Erythroblast (primary cell): Measurements from ENCODE around the gene PCDHA3.
"Not testable (repeated sequence)": the region's sequence is repeated elsewhere in the genome, so short reads cannot be mapped to it uniquely, and the experiment has no call there.

Experiments
- DNase-seq, 2 experiments: peaks; one replicate each; lab custom pipeline; 2025; lab: John Stamatoyannopoulos, UW
- GATA1 ChIP-seq: IDR thresholded peaks from 2 replicates; pipeline ENCODE4 v1.6.1; 2011; ENCODE audit warnings: low read depth, mild to moderate bottlenecking, control low read depth, low read length, moderate library complexity
- POLR2A ChIP-seq: IDR thresholded peaks from 2 replicates; pipeline ENCODE4 v1.6.1; 2011; ENCODE audit warnings: mild to moderate bottlenecking, low read length

PCDHA3 gene

DNA sequence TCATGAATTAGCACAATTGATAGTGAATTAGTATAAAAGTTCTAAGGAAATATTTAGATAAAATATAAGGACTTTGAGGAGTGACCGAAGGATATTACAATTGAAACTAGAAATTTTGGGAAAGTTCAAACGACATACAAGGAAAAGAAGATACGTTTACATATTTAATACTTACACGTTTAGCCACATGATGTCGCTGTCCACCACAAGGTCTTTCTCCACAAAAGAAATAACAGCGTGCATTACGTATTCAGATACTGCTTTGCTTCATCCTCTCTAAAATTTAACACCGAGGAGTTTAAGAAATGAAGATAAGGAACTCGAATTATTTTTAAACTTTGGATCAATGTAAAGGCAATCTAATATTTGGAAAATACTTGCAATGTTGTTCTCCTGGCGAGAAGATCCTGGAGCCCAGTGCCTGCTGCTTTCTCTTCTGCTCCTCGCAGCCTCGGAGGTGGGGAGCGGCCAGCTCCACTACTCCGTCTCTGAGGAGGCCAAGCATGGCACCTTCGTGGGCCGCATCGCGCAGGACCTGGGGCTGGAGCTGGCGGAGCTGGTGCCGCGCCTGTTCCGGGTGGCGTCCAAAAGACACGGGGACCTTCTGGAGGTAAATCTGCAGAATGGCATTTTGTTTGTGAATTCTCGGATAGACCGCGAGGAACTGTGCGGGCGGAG, at the start of gene PCDHA3:
Gene PCDHA3, plus strand, starts transcription at position 242 of the 678 bp plus-strand sequence.
- peak; percentile 18 to 30 for DNase-seq
- no peak for TF ChIP-seq POLR2A
- TF ChIP-seq GATA1, result no peak

- DNase-seq, result no peak
- TF ChIP-seq POLR2A (no peak), GATA1 (no peak)
Observed at GRCh38 chr5:140753561-140753960, 47.3 kb upstream of the PCDHA3 start.

- TF ChIP-seq POLR2A, result no peak
- DNase-seq, result peak in 1 of 2 experiments; percentile 33
Observed at GRCh38 chr5:140764177-140764973, 36.5 kb upstream of the PCDHA3 start.

DNA sequence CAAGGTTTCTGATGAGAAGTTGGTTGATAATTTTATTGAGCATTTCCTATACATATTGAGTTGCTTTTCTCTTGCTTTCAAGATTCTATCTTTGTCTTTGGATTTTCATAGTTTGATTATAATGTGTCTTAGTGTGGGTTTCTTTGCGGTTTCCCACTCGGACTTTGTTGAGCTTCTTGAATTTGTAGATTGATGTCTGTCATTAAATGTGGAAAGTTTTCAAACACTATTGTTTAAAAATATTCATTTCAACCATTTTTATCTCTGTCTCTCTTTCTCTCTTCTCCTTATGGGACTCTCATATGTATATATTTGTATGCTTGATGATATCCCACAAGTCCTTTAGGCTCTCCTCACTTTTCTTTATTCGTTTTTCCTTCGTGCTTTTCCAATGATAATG, 33.4 kb upstream of the PCDHA3 start:
- TF ChIP-seq GATA1 (no peak), POLR2A (no peak)
- no peak for DNase-seq

GRCh38 chr5:140780512-140780911, 20.3 kb upstream of the PCDHA3 start:
- no peak for DNase-seq
- TF ChIP-seq POLR2A (no peak), GATA1 (no peak)

GRCh38 chr5:140785905-140786686, 14.8 kb upstream of the PCDHA3 start, which contains the start of gene PCDHA1:
Gene PCDHA1 (plus strand): TSS chr5:140786140.
- peak; percentile 12 to 25 for DNase-seq
- TF ChIP-seq GATA1 (no peak), POLR2A (no peak)

GRCh38 chr5:140787422-140787821, 13.4 kb upstream of the PCDHA3 start:
- not testable (repeated sequence) for DNase-seq

DNA sequence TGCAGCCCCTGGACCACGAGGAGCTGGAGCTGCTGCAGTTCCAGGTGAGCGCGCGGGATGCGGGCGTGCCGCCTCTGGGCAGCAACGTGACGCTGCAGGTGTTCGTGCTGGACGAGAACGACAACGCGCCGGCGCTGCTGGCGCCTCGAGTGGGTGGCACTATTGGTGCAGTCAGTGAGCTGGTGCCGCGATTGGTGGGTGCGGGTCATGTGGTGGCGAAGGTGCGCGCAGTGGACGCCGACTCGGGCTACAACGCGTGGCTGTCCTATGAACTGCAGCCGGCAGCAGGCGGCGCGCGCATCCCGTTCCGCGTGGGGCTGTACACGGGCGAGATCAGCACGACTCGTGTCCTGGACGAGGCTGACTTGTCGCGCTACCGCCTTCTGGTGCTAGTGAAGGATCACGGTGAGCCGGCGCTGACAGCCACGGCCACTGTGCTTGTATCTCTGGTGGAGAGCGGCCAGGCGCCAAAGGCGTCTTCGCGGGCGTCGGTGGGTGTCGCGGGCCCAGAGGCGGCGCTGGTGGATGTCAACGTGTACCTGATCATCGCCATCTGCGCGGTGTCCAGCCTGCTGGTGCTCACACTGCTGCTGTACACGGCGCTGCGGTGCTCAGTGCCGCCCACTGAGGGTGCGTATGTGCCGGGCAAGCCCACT, 12.9 kb upstream of the PCDHA3 start:
- not testable (repeated sequence) for DNase-seq

GRCh38 chr5:140791089-140791488, 9.8 kb upstream of the PCDHA3 start:
- TF ChIP-seq POLR2A (no peak), GATA1 (no peak)
- no peak for DNase-seq

DNA sequence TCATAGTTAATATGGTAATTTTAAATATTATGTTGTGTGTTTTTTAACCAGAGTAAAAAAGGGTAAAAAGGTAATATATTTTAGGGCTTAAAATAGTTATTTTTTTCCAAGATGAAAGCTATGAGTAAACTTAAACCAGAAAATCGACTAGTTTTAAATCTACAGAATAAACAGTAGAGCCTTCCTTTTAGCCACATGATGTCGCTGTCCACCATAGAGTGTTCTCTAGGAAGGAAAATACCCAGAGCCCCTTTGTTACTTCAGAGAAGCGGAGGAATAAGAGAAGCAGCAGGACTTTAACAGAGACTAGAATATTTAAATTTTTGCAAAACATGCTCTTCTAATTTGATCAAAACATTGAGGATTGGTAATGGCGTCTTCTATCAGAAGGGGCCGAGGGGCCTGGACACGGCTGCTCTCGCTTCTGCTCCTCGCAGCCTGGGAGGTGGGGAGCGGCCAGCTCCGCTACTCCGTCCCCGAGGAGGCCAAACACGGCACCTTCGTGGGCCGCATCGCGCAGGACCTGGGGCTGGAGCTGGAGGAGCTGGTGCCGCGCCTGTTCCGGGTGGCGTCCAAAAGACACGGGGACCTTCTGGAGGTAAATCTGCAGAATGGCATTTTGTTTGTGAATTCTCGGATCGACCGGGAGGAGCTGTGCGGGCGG, 6.1 kb upstream of the PCDHA3 start, which contains the start of gene PCDHA2:
Gene PCDHA2, plus strand, starts transcription at position 258 of the 664 bp plus-strand sequence.
- no peak for TF ChIP-seq POLR2A
- no peak for TF ChIP-seq GATA1
- peak in 1 of 2 experiments; percentile 3 for DNase-seq

GRCh38 chr5:140795259-140795641, 5.6 kb upstream of the PCDHA3 start:
- TF ChIP-seq GATA1, result no peak
- no peak for TF ChIP-seq POLR2A

DNA sequence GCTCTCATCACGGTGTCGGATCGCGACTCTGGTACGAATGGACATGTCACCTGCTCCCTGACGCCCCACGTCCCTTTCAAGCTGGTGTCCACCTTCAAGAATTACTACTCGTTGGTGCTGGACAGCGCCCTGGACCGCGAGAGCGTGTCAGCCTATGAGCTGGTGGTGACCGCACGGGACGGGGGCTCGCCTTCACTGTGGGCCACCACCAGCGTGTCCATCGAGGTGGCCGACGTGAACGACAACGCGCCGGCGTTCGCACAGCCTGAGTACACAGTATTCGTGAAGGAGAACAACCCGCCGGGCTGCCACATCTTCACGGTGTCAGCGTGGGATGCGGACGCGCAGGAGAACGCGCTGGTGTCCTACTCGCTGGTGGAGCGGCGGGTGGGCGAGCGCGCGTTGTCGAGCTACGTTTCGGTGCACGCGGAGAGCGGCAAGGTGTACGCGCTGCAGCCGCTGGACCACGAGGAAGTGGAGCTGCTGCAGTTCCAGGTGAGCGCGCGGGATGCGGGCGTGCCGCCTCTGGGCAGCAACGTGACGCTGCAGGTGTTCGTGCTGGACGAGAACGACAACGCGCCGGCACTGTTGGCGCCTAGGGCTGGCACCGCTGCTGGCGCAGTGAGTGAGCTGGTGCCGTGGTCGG, 4.7 kb upstream of the PCDHA3 start:
- DNase-seq, result not testable (repeated sequence)

More at GRCh38 chr5:140795259-140795641, 5.6 kb upstream of the PCDHA3 start:
- DNase-seq, result no peak

GRCh38 chr5:140796718-140797095, 4.2 kb upstream of the PCDHA3 start:
- no peak for DNase-seq
- TF ChIP-seq POLR2A (no peak), GATA1 (no peak)
